Gastrocnemius medialis (tissue), 4 donors: Measurements from ENCODE around the gene SNX1.

Source experiments
- CTCF ChIP-seq, 5 experiments: fragments of 450-650 bp in 3 of 5; fragments of 200-600 bp in 2 of 5; sonication (generic) in 2 of 5; IDR thresholded peaks in 4 of 5; conservative IDR thresholded peaks in 1 of 5; 1 replicate in 4 of 5; 2 replicates in 1 of 5; pipeline ENCODE4 v1.5.1; 2016 to 2019; ENCODE audit warnings: antibody characterized with exemption in 5 of 5, mild to moderate bottlenecking in 3 of 5, moderate library complexity in 3 of 5
- POLR2A ChIP-seq, 2 donors: fragments of 450-650 bp; IDR thresholded peaks; one replicate each; pipeline ENCODE4 v1.6.1; 2017; ENCODE audit warnings: antibody characterized with exemption in 2 of 2, mild to moderate bottlenecking in 2 of 2, moderate library complexity in 2 of 2

GRCh38 chr15:64060716-64061115 is 35.1 kb upstream of the SNX1 start:
- TF ChIP-seq CTCF (IDR thresholded peaks at IDR 0.05 in 4 of 5, conservative IDR thresholded peaks at IDR 0.05 in 1 of 5): no peak
- TF ChIP-seq POLR2A (IDR thresholded peaks at IDR 0.05): no peak
